ENCODE results near the gene HHATL.

Gene HHATL

GRCh38 chr3:42706721-42707619 lies 4.4 kb upstream of the HHATL start:
- no peak overlapping the region for H3K27ac ChIP-seq
- TF ChIP-seq ZFX (IDR thresholded peaks at IDR 0.05; ENCODE audit: borderline replicate concordance) (no peak), CTCF (IDR thresholded peaks at IDR 0.05) (no peak)

GRCh38 chr3:42705962-42706585 lies 3.5 kb upstream of the HHATL start:
- H3K27ac ChIP-seq = no peak overlapping the region
- TF ChIP-seq CTCF (IDR thresholded peaks at IDR 0.05) = no peak
- TF ChIP-seq ZFX (IDR thresholded peaks at IDR 0.05; ENCODE audit: borderline replicate concordance) = no peak

- TF ChIP-seq ZFX (IDR thresholded peaks at IDR 0.05; ENCODE audit: borderline replicate concordance) = no peak
- H3K27ac ChIP-seq = no peak overlapping the region
These were observed 2.6 kb upstream of the HHATL start for GRCh38 chr3:42705058-42705767.

GRCh38 chr3:42704136-42704841 lies 1.7 kb upstream of the HHATL start:
- no peak for TF ChIP-seq ZFX (IDR thresholded peaks at IDR 0.05; ENCODE audit: borderline replicate concordance)
- no peak for TF ChIP-seq CTCF (IDR thresholded peaks at IDR 0.05)
- no peak overlapping the region for H3K27ac ChIP-seq

- no peak overlapping the region for H3K27ac ChIP-seq
- TF ChIP-seq CTCF (IDR thresholded peaks at IDR 0.05) (no peak), ZFX (IDR thresholded peaks at IDR 0.05; ENCODE audit: borderline replicate concordance) (no peak)
These were observed 1.1 kb upstream of the HHATL start for GRCh38 chr3:42703695-42704025.

- TF ChIP-seq CTCF (IDR thresholded peaks at IDR 0.05) = no peak
- TF ChIP-seq ZFX (IDR thresholded peaks at IDR 0.05; ENCODE audit: borderline replicate concordance) = no peak
- no peak overlapping the region for H3K27ac ChIP-seq
These were observed 540 bp upstream of the HHATL start for GRCh38 chr3:42702982-42703694.
